Inflammatory macrophage treated with lipopolysaccharide for 4 hours (primary cell): ENCODE measurements around the gene HTRA2.

ENCODE experiments used
- DNase-seq: peaks from one replicate; pipeline ENCODE4 v3.0.0-alpha.2; 2020

HTRA2 gene

GRCh38 chr2:74566076-74566753, 36.5 kb downstream of the HTRA2 start:
- DNase-seq: peak; percentile 61

- peak; percentile 89 for DNase-seq
Measured at GRCh38 chr2:74566754-74567085, 37.0 kb downstream of the HTRA2 start.

- DNase-seq: peak; percentile 74
Measured at GRCh38 chr2:74567881-74568280, 38.1 kb downstream of the HTRA2 start.

- DNase-seq: no peak
Measured at GRCh38 chr2:74569686-74570085, 40.0 kb downstream of the HTRA2 start.

GRCh38 chr2:74571058-74571457, 41.3 kb downstream of the HTRA2 start:
- peak; percentile 77 for DNase-seq

- no peak for DNase-seq
Measured at GRCh38 chr2:74572178-74572925, 42.6 kb downstream of the HTRA2 start.

- peak; percentile 85 for DNase-seq
Measured at GRCh38 chr2:74573747-74574562, 44.2 kb downstream of the HTRA2 start.

- no peak for DNase-seq
Measured at GRCh38 chr2:74575320-74575719, 45.6 kb downstream of the HTRA2 start.

- DNase-seq: no peak
Measured at GRCh38 chr2:74576211-74576862, 46.6 kb downstream of the HTRA2 start.

- peak; percentile 95 for DNase-seq
Measured at GRCh38 chr2:74576863-74577229, 47.1 kb downstream of the HTRA2 start.

- DNase-seq: peak; percentile 84
Measured at GRCh38 chr2:74577448-74577847, 47.7 kb downstream of the HTRA2 start.

GRCh38 chr2:74578408-74578807, 48.7 kb downstream of the HTRA2 start:
- peak; percentile 33 for DNase-seq

GRCh38 chr2:74581463-74581862, 51.7 kb downstream of the HTRA2 start:
- DNase-seq: no peak

GRCh38 chr2:74582184-74582583, 52.5 kb downstream of the HTRA2 start:
- peak; percentile 50 for DNase-seq
